NB4 (cell line): ENCODE measurements around the gene ZNF609.
"Not testable (repeated sequence)": the region's sequence is repeated elsewhere in the genome, so short reads cannot be mapped to it uniquely, and the experiment has no call there.

Source experiments
- DNase-seq: peaks from one replicate; pipeline ENCODE4 v3.0.0; 2010; ENCODE audit warnings: low read depth
- H3K4me3 ChIP-seq: one replicate; pipeline ENCODE4 v1.5.1; 2011; ENCODE audit warnings: mild to moderate bottlenecking, low read depth, low read length, moderate library complexity
- MYC ChIP-seq: IDR thresholded peaks from 2 replicates; pipeline ENCODE4 v1.6.1; 2011; ENCODE audit warnings: low read depth, low read length
- POLR2A ChIP-seq: IDR thresholded peaks from 2 replicates; pipeline ENCODE4 v1.6.1; 2011; ENCODE audit warnings: mild to moderate bottlenecking; ENCODE audit not compliant: insufficient read length; ENCODE audit errors: extremely low read depth
- TF ChIP-seq, protein P1 (sequence below): IDR thresholded peaks from 2 replicates; pipeline ENCODE4 v1.6.1; 2011; ENCODE audit warnings: low read depth, low read length
- TF ChIP-seq, protein P2 (sequence below): IDR thresholded peaks from one replicate; pipeline ENCODE4 v1.5.1; 2012; ENCODE audit warnings: low read depth, low read length

Gene ZNF609

DNA sequence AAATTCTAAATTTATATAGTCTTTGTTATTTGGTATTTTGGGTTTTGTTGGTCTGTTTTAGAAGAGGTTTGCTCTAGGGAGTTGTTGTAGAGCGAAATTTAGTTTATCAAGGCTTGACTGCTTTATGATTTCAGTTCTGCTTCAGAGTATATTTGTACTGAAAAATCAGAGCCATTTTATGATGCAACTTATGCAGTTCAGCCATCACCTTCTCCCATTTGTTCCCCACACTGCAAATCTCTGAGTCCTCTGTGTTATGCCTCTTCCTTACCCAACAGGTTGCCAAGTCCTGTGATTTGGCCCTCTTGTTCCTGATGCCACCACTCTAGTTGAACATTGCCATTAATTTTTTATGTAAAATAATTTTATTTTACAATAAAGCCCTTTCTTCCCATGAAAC lies 140.4 kb downstream of the ZNF609 start:
- TF ChIP-seq, protein P1, sequence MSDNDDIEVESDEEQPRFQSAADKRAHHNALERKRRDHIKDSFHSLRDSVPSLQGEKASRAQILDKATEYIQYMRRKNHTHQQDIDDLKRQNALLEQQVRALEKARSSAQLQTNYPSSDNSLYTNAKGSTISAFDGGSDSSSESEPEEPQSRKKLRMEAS: no peak
- no peak for TF ChIP-seq POLR2A
- TF ChIP-seq, protein P2, sequence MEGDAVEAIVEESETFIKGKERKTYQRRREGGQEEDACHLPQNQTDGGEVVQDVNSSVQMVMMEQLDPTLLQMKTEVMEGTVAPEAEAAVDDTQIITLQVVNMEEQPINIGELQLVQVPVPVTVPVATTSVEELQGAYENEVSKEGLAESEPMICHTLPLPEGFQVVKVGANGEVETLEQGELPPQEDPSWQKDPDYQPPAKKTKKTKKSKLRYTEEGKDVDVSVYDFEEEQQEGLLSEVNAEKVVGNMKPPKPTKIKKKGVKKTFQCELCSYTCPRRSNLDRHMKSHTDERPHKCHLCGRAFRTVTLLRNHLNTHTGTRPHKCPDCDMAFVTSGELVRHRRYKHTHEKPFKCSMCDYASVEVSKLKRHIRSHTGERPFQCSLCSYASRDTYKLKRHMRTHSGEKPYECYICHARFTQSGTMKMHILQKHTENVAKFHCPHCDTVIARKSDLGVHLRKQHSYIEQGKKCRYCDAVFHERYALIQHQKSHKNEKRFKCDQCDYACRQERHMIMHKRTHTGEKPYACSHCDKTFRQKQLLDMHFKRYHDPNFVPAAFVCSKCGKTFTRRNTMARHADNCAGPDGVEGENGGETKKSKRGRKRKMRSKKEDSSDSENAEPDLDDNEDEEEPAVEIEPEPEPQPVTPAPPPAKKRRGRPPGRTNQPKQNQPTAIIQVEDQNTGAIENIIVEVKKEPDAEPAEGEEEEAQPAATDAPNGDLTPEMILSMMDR: no peak
- no peak for TF ChIP-seq MYC
- H3K4me3 ChIP-seq: no peak overlapping the region
- DNase-seq: no peak

DNA sequence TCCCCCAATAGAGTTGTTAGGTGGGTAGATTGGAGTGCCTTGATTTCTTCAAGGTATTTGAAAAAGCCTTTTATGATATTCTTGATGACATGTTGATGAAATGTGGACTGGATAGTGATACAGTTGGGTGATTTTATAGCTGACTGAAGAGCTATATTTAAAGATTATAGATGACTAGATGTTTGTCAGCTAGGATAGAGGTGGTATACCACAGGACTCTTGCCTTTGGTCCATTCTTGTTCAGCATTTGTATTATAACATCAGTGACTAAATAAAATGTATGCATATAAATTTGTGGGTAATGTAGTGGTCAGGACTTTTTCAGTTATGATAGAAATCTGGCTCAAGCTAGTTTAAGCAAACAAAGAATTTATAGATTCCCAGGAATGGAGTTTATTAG lies 143.9 kb downstream of the ZNF609 start:
- TF ChIP-seq POLR2A (no peak), MYC (no peak)
- TF ChIP-seq, protein P2: no peak
- TF ChIP-seq, protein P1: no peak
- no peak overlapping the region for H3K4me3 ChIP-seq
- no peak for DNase-seq

DNA sequence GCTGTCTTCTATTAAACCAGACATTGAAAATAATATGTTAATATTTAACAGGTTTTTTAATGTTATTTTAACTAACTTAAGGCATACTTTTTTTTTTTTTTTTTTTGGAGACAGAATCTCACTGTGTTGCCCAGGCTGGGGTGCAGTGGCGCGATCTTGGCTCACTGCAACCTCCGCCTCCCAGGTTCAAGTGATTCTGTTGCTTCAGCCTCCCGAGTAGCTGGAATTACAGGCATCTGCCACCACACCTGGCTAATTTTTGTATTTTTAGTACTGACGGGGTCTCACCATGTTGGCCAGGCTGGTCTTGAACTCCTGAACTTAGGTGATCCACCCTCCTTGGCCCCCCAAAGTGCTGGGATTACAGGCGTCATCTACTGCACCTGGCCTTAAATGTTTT lies 147.0 kb downstream of the ZNF609 start:
- DNase-seq, H3K4me3 ChIP-seq: not testable (repeated sequence)

DNA sequence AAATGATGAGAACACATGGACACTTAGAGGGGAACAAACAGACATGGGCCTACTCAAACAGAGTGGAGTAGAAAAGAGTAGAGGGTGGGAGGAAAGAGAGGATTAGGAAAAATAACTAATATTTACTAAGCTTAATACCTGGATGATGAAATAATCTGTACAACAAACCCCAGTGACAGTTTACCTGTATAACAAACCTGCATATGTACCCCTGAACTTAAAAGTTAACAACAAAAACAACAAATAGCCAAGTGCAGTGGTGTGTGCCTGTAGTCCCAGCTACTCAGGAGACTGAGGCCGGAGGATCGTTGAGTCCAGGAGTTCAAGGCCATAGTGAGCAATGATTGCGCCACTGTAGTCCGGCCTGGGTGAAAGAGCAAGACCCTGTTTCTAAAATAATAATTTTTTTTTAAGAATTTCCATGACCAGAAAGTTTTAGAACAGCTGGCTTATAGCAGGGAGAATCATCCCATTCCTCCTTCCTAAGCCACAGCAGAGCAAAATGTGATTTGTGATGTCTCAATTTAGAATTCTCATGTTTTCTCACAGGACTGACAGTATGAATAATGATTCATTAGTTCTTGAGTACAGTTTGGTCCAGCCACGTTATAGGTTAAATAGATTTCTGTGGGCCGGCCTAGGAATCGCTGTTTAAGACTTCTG lies 150.0 kb downstream of the ZNF609 start:
- H3K4me3 ChIP-seq: no peak overlapping the region
- no peak for DNase-seq
- no peak for TF ChIP-seq MYC
- TF ChIP-seq POLR2A: no peak
- TF ChIP-seq, protein P1: no peak
- TF ChIP-seq, protein P2: no peak

DNA sequence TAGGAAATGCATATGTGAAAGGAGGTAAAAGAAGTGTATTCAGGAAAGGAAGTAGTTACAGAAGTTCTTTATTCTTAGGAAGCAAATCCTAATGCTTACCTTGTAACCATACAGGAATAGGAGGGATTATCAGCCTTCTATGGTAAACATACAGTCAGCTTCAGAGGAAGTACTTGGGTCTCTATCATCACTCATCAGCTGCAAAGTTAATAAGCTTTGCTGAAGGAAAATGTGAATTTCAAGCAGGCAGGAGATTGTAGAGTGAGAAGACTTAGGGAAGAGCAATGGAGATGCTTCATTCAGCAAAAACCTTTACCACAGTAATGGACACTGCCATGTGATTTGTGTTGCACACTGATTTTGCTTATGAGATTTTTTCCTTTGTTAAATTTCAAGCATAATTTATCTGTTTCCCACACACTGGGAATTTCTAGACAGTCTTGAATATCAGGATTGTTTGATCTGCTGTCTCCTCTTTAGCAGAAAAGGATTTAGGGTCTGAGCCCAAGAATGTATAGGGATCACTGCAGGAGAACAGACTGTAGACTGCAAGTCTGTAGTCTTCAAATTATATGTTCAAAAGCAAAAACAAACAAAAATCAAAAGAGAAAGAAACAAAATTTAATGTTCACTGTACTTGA lies 150.8 kb downstream of the ZNF609 start:
- TF ChIP-seq, protein P2: no peak
- no peak for TF ChIP-seq POLR2A
- no peak for DNase-seq
- no peak overlapping the region for H3K4me3 ChIP-seq

DNA sequence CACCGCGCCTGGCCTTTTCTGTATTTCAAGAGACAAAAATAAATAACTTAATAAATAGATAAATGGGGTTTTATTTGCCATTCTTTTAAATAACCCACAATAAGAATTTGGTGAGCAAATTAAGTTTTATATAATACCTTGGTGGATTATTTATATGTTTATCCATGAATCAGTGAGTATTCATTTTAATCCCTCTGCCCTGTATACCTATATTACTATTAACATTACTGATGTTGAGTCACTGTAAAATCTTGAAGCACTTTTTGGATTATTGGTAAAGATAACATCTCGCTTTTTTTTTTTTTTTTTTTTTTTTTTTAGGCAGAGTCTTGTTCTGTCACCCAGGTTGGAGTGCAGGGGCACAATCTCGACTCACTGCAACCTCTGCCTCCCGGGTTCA lies 154.1 kb downstream of the ZNF609 start:
- no peak for DNase-seq
- TF ChIP-seq POLR2A: no peak
- TF ChIP-seq, protein P1: no peak
- TF ChIP-seq, protein P2: no peak
- no peak for TF ChIP-seq MYC
- no peak overlapping the region for H3K4me3 ChIP-seq
